GM12865 (cell line): Measurements from ENCODE around the gene BRD4.

Experiments
- DNase-seq: peaks from one replicate; pipeline ENCODE4 v3.0.0; 2010; ENCODE audit warnings: low read depth
- H3K4me3 ChIP-seq: 2 replicates; pipeline ENCODE4 v1.5.1; 2011; ENCODE audit warnings: mild to moderate bottlenecking, low read depth, low read length, control low read depth
- TF ChIP-seq, protein P1 (sequence below): IDR thresholded peaks from 2 replicates; pipeline ENCODE4 v1.5.1; 2011; ENCODE audit warnings: low read length, control low read depth, low read depth, inconsistent platforms; ENCODE audit not compliant: insufficient read depth; ENCODE audit errors: missing control alignments

The BRD4 gene

GRCh38 chr19:15274477-15274876, 57.9 kb downstream of the BRD4 start:
- TF ChIP-seq, protein P1, sequence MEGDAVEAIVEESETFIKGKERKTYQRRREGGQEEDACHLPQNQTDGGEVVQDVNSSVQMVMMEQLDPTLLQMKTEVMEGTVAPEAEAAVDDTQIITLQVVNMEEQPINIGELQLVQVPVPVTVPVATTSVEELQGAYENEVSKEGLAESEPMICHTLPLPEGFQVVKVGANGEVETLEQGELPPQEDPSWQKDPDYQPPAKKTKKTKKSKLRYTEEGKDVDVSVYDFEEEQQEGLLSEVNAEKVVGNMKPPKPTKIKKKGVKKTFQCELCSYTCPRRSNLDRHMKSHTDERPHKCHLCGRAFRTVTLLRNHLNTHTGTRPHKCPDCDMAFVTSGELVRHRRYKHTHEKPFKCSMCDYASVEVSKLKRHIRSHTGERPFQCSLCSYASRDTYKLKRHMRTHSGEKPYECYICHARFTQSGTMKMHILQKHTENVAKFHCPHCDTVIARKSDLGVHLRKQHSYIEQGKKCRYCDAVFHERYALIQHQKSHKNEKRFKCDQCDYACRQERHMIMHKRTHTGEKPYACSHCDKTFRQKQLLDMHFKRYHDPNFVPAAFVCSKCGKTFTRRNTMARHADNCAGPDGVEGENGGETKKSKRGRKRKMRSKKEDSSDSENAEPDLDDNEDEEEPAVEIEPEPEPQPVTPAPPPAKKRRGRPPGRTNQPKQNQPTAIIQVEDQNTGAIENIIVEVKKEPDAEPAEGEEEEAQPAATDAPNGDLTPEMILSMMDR, result no peak
- H3K4me3 ChIP-seq, result no peak overlapping the region
- DNase-seq, result no peak

DNA sequence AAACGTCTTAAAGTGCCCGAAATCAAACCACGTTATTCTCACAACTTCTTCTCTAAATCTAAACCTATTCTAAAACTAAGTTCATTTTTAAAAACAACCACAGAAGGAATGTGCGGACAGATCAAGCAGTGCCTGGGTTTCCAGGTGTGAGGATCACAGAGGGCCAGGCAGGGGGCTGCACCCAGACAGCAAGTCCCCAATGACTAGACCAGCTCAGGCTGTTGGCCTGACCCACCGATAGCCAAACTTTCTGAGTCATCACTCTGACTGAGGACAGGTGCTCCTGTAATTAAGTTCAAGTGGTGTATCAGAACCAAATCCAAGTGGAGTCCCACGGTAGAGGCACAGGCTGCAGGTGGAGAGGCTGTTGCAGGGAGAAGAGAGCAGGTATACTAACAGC, 62.5 kb downstream of the BRD4 start:
- DNase-seq, result no peak
- no peak overlapping the region for H3K4me3 ChIP-seq
- TF ChIP-seq, protein P1, result no peak

DNA sequence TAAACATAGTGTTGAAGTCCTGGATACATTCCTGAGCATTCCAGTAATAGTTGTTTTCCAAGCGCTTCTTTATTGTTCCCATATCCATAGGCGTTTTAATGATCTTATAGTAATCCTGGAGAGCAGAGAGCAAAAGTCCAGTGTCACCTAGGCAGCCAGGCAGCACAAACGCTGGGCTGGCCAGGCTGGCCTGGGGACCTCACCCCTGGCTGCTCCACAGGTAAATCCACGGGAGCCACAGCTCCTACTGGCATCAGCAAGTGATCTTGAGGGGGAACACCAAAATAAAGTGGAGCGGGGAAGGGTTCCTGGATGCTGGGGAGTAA, 63.4 kb downstream of the BRD4 start:
- no peak for DNase-seq
- TF ChIP-seq, protein P1, result no peak

DNA sequence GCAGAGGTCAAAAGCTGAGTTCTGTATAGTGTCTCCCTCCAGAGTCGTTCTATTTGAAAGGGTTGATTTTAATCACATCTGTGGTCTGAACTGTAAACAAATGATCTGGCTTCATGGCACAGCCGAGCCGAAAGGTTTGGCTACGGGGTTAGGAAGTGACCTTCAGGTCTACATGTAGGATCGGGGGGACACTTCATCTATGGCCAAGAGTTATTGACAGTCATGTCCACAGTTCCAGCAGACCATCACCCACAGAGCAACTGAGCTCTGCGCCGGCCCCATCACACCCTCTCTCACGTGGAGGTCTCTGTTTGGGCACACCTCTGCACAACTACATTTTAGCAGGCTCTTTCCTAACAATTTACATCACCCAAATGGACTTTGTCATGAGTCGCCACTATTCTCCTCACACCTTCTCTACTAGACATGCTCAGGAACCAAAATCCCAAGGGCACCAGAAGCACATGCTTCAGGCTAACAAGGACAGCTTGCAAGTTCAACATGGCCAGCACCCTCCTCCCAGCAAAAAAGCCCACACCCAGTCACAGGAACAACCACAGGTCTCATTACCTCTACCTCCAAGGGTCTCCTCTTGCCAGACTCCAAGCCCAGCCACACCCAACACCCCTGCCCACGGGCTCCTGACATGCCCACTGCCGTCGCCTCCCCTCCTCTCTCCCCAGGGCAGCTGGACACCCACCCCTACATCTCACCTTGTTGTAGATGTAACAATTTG, 64.0 kb downstream of the BRD4 start:
- DNase-seq, result no peak
- TF ChIP-seq, protein P1, result no peak
- no peak overlapping the region for H3K4me3 ChIP-seq

More for the DNA sequence above, 63.4 kb downstream of the BRD4 start:
- H3K4me3 ChIP-seq, result no peak overlapping the region

- H3K4me3 ChIP-seq, result no peak overlapping the region
- TF ChIP-seq, protein P1, result no peak
- DNase-seq, result no peak
Measured at GRCh38 chr19:15266683-15267082, 65.7 kb downstream of the BRD4 start.

- TF ChIP-seq, protein P1, result no peak
- no peak overlapping the region for H3K4me3 ChIP-seq
- no peak for DNase-seq
Measured at GRCh38 chr19:15265850-15266248, 66.5 kb downstream of the BRD4 start.
